ENCODE measurements around the gene CPTP. TPM values are rescaled to one million over a fixed set of nuclear protein-coding genes. Genes with fewer than 3 reads are reported as not detected.
A peak's percentile ranks its signal among the peaks of the same experiment; 100 is the strongest.

The CPTP gene
- total RNA-seq, 6 experiments from 2014 or later, result 24.6 to 31.5 (median 26.6) TPM

DNA sequence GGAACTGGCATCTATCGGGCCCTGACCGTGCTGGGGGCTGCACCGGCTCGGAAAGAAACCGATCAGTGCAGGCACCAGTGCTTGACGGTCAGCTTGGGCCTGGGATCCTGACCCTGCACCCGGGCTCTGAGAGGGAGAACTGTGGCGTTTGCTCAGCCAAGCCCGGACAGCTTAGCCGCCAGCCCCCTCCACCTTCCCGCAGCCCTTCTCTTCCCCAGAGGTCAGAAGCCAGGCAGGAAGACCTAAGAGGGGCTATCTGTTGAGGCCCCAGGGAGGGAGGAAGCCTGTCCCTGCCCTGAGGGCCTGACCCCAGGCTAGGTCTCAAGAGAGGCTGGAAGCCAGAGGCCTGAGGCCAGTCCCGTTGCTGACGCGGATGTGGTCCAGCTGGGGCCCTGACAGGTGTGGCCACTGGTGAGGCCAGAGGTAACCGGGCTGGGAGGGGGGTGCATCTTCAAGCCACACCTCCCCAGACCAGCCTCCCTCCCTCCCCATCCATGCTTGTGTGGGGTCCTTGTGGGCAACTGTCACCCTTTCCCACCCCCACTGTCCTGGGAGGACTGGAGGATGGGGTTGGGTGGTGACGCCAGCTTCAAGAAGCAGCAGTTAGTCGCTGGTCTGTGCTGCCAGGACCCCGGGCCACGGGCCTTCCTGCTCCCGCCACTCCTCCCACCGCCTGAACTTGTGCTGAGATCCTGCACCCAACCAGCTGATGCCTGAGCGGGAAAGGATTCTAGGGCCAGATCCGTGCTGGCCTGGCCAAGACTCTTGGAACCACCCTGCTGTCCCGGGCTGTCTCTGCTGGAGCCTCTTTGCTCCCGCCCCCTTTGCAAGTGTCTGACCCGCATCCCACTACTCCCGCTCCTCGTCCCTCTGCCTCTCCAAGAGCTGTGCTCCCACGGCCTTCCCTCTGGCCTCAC, 27.2 kb downstream of the CPTP start:
- Mint-ChIP-seq H3K36me3 (ENCODE audit: low read depth) (peaks cover 10% of the 10 kb centered on the region), H3K27ac (peak overlapping the region; percentile 84)

DNA sequence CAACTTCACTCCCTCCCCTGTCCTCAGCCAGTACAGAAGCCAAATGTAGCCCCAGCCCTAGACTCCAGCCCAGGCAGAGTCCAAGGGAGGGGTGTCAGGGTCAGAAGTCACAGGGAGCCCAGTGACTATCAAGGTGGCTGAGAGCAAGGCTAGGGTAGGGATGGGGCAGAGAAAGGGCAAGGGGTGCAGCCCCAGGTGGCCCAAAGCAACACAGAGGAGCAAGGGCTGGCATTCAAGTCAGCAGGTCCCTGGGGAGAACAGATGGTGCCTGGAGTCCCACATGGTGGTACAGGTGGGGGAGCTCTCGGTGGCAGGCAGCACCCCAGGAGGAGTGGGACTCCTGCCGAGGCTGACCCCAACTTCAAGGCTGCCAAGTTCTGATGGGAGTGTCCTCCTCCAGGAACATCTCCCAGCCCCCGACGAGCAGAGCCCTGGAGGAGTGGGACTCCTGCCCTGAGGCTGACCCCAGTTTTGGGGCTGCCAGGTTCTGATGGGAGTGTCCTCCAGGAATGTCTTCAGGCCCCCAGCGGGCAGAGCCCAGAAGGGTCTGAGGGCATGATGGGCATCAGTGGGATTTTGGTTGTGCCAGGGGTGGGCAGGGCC, 28.3 kb downstream of the CPTP start:
- Mint-ChIP-seq H3K36me3 (ENCODE audit: low read depth) (peaks cover 17% of the 10 kb centered on the region), H3K27ac (peak overlapping the region; percentile 84), H3K4me3 (peak overlapping the region; percentile 69), H3K9me3 (no peaks in the 10 kb centered on the region), H3K4me1 (ENCODE audit: low read depth) (peaks cover 13% of the 10 kb centered on the region), H3K27me3 (ENCODE audit: insufficient read depth) (peaks cover 18% of the 10 kb centered on the region)
- no peak for DNase-seq
- no peak for TF ChIP-seq CTCF (IDR thresholded peaks at IDR 0.05)

More for the DNA sequence above, 27.2 kb downstream of the CPTP start:
- DNase-seq, result peak; percentile 53
- peaks cover 23% of the 10 kb centered on the region for H3K4me1 Mint-ChIP-seq (ENCODE audit: low read depth)
- no peaks in the 10 kb centered on the region for H3K9me3 Mint-ChIP-seq
- H3K4me3 Mint-ChIP-seq, result peak overlapping the region; percentile 69
- H3K27me3 Mint-ChIP-seq (ENCODE audit: insufficient read depth), result peaks cover 17% of the 10 kb centered on the region
- no peak for TF ChIP-seq CTCF (IDR thresholded peaks at IDR 0.05)

DNA sequence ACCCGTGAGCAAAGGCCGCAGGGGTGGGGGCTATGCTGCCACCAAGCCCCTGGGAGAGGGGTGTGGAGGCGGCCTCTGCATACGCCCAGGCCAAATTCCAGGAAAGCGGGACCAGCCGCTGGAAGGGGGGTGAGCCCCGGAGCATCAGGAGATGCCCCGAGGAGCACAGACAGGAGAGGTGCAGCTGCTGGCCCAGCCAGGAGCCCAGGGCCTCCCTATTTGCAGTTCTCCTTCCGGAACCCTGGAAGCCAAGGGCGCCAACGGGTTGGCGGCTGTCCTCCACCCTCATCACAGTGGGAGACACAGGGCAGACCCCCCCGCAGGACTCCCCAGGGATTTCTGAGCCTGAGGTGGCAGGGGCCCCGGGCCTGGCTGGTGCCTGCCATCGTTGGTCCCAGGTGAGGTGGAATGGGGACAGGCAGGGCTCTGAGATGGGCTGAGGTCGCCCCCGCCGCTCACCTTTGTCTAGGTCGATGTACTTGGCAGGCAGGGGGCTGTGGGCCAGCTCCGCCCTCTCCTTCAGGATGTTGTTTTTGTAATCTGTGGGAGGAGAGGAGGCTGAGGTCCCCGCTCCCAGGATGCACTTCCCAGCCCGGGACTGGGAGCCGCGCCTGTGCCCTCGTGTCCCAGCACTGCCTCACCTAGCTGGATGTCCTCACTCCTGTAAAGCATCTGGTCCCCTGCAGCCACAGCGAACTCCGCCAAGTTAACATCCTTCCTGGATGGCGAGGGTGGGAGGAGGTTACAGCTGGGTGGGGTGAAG, 29.0 kb downstream of the CPTP start:
- no peak for DNase-seq
- Mint-ChIP-seq H3K4me1 (ENCODE audit: low read depth) (peaks cover 13% of the 10 kb centered on the region), H3K4me3 (peak overlapping the region; percentile 69; the same call in 1 of the 2 replicates), H3K36me3 (ENCODE audit: low read depth) (peaks cover 17% of the 10 kb centered on the region), H3K27me3 (ENCODE audit: insufficient read depth) (peaks cover 18% of the 10 kb centered on the region), H3K9me3 (no peaks in the 10 kb centered on the region), H3K27ac (peak overlapping the region; percentile 84)
- no peak for TF ChIP-seq CTCF (IDR thresholded peaks at IDR 0.05)

DNA sequence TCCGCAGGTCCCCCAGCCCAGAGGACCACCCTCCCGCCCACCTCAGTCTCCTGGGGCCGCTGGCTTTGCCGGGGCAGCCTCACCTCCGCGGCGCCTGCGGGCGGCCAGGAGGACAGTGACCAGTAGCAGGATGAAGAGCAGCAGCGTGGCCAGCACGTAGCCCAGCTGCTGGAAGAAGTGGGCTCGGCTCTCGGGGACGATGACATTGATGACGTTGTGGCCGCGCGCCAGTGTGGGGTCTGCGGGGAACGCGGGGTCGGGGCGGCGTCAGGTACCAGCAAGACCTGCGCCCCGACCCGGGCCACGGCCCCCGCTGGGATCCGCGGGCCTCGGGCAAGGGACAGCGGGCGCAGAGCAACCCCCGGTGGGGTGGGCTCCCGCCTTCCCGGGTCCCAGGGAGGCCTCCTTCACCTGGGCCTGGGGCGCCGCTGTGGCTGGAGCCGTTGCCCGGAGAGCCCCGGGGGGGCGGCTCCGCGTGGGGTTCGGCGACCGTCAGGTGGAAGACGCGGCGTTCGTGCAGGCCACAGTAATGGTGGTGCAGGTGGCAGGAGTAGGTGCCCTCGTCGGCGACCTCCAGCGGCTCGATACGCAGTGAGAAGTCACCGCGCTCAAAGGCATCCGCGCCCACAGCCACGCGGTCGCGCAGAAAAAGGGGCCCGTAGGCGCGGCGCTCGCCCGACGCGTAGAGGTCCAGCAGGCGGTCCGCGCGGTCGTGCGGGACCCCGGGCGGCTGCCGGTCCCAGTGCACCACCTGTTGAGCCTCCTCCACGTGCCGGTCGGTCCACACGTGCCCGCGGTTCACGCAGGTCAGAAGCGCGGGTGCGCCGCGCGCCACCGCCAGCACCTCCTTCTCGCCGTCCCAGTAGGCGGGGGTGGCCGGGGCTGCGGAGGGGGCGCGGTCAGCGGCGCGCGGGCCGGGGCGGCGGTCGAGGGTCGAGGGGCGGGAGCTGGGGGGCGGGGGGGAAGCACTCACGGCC, 30.0 kb downstream of the CPTP start:
- Mint-ChIP-seq H3K27me3 (ENCODE audit: insufficient read depth) (peaks cover 16% of the 10 kb centered on the region), H3K4me3 (peak overlapping the region; percentile 51), H3K36me3 (ENCODE audit: low read depth) (peaks cover 17% of the 10 kb centered on the region), H3K4me1 (ENCODE audit: low read depth) (peaks cover 21% of the 10 kb centered on the region), H3K27ac (no peak overlapping the region), H3K9me3 (no peaks in the 10 kb centered on the region)
- TF ChIP-seq CTCF (IDR thresholded peaks at IDR 0.05), result no peak
- DNase-seq, result no peak

Data from HFFc6 (cell line).